ENCODE results near the gene SNRK. TPM values are rescaled to one million over a fixed set of nuclear protein-coding genes. Genes with fewer than 3 reads are reported as not detected.

The SNRK gene
- total and polyA plus RNA-seq, 4 donors, result 7.8 to 95.1 (median 38.7) TPM

- H3K27ac ChIP-seq (ENCODE audit: low read depth in 1 of 2, low read length in 2 of 2), result no peak overlapping the region
Measured at GRCh38 chr3:43290956-43291355, 4.6 kb downstream of the SNRK start.

DNA sequence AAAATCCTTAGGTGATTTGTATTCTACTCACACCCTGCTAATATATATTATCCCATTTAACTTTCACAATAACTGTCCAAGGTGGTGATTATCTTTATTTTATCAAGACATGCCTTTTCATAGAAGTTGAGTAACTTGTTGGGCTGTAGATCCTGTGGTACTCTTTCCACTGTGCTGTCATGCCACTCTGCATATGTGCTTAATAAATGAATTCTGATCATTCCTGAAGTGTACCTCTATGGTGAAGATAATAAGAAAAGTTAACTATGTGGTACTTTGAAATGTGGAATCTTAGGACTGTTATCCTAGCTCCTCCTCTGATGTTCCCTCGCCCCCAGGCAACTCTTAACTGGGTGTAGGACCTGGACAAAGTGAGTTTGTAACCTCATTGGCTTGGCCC lies 5.2 kb downstream of the SNRK start:
- no peak for DNase-seq
- Histone ChIP-seq H3K27me3 (ENCODE audit: control insufficient read depth in 1 of 2, insufficient read depth in 2 of 2, low read length in 1 of 2) (no peaks in the 10 kb centered on the region), H3K27ac (ENCODE audit: low read depth in 1 of 2, low read length in 2 of 2) (no peak overlapping the region), H3K36me3 (ENCODE audit: control insufficient read depth in 1 of 2, insufficient read depth in 2 of 2, low read length in 1 of 2) (peaks cover 0 to 2% of the 10 kb centered on the region in 2 donors), H3K4me1 (ENCODE audit: control insufficient read depth in 1 of 2, insufficient read depth in 2 of 2, low read length in 2 of 2) (peaks cover 3 to 9% of the 10 kb centered on the region in 2 donors), H3K9me3 (ENCODE audit: control insufficient read depth, low read length) (no peaks in the 10 kb centered on the region), H3K4me3 (ENCODE audit: low read length in 2 of 2) (no peak overlapping the region)
- WGBS, 2 donors, result 95 to 97% methylated on average over 1 of the region's 1 CpG
- no peak for ATAC-seq (ENCODE audit: low FRiP score)
- intact Hi-C loops (cut with DNase I), result no loop called here

More at GRCh38 chr3:43290956-43291355, 4.6 kb downstream of the SNRK start:
- 68 to 72% methylated on average over 4 of the region's 4 CpGs for WGBS, 2 donors
- H3K27me3 ChIP-seq (ENCODE audit: control insufficient read depth in 1 of 2, insufficient read depth in 2 of 2, low read length in 1 of 2), result no peaks in the 10 kb centered on the region
- ATAC-seq (ENCODE audit: low FRiP score), result no peak
- H3K4me1 ChIP-seq (ENCODE audit: control insufficient read depth in 1 of 2, insufficient read depth in 2 of 2, low read length in 2 of 2), result peaks cover 3 to 7% of the 10 kb centered on the region in 2 donors
- intact Hi-C loops (cut with DNase I), result no loop called here
- DNase-seq, result no peak
- no peaks in the 10 kb centered on the region for H3K9me3 ChIP-seq (ENCODE audit: control insufficient read depth, low read length)
- peaks cover 0 to 2% of the 10 kb centered on the region in 2 donors for H3K36me3 ChIP-seq (ENCODE audit: control insufficient read depth in 1 of 2, insufficient read depth in 2 of 2, low read length in 1 of 2)
- no peak overlapping the region for H3K4me3 ChIP-seq (ENCODE audit: low read length in 2 of 2)

GRCh38 chr3:43294975-43295374 lies 8.6 kb downstream of the SNRK start:
- Histone ChIP-seq H3K4me1 (ENCODE audit: control insufficient read depth in 1 of 2, insufficient read depth in 2 of 2, low read length in 2 of 2) (peaks cover 0 to 2% of the 10 kb centered on the region in 2 donors), H3K27ac (ENCODE audit: low read depth in 1 of 2, low read length in 2 of 2) (no peak overlapping the region), H3K9me3 (ENCODE audit: control insufficient read depth, low read length) (no peaks in the 10 kb centered on the region), H3K36me3 (ENCODE audit: control insufficient read depth in 1 of 2, insufficient read depth in 2 of 2, low read length in 1 of 2) (no peaks in the 10 kb centered on the region), H3K4me3 (ENCODE audit: low read length in 2 of 2) (no peak overlapping the region), H3K27me3 (ENCODE audit: control insufficient read depth in 1 of 2, insufficient read depth in 2 of 2, low read length in 1 of 2) (no peaks in the 10 kb centered on the region)
- DNase-seq (no peak), ATAC-seq (ENCODE audit: low FRiP score) (no peak)
- intact Hi-C loops (cut with DNase I), result no loop called here
- 65 to 75% methylated on average over 1 of the region's 1 CpG for WGBS, 2 donors

DNA sequence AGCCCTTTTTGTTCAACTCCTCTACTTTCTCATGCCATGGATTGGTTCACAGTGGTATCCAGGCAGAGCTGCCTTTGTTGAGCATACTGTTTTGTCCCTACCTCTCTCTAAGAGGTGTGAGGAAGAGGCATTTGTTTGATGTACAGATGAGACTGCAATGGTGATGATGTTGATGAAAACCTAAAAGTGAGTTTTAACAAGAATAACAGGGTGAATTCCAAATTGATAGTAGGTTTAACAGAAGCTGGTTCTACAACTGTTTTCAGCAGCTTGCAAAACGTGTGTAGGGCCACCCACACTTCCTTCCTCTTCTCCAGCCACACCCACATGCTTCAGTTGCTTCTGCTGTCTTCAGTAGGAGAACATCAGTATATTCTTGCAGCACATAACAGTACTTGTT lies 10.2 kb downstream of the SNRK start:
- Histone ChIP-seq H3K27ac (ENCODE audit: low read depth in 1 of 2, low read length in 2 of 2) (no peak overlapping the region), H3K36me3 (ENCODE audit: control insufficient read depth in 1 of 2, insufficient read depth in 2 of 2, low read length in 1 of 2) (no peaks in the 10 kb centered on the region), H3K4me3 (ENCODE audit: low read length in 2 of 2) (no peak overlapping the region), H3K9me3 (ENCODE audit: control insufficient read depth, low read length) (no peaks in the 10 kb centered on the region), H3K4me1 (ENCODE audit: control insufficient read depth in 1 of 2, insufficient read depth in 2 of 2, low read length in 2 of 2) (peaks cover 0 to 2% of the 10 kb centered on the region in 2 donors), H3K27me3 (ENCODE audit: control insufficient read depth in 1 of 2, insufficient read depth in 2 of 2, low read length in 1 of 2) (no peaks in the 10 kb centered on the region)
- intact Hi-C loops (cut with DNase I), result no loop called here
- DNase-seq (peak in 1 of 2 donors; percentile 52), ATAC-seq (ENCODE audit: low FRiP score) (no peak)
- WGBS, 2 donors, result 5 to 14% methylated on average over 1 of the region's 1 CpG

- Histone ChIP-seq H3K36me3 (ENCODE audit: control insufficient read depth in 1 of 2, insufficient read depth in 2 of 2, low read length in 1 of 2) (no peaks in the 10 kb centered on the region), H3K4me1 (ENCODE audit: control insufficient read depth in 1 of 2, insufficient read depth in 2 of 2, low read length in 2 of 2) (peaks cover 0 to 2% of the 10 kb centered on the region in 2 donors), H3K4me3 (ENCODE audit: low read length in 2 of 2) (no peak overlapping the region), H3K27me3 (ENCODE audit: control insufficient read depth in 1 of 2, insufficient read depth in 2 of 2, low read length in 1 of 2) (no peaks in the 10 kb centered on the region), H3K27ac (ENCODE audit: low read depth in 1 of 2, low read length in 2 of 2) (no peak overlapping the region), H3K9me3 (ENCODE audit: control insufficient read depth, low read length) (no peaks in the 10 kb centered on the region)
- WGBS, 2 donors, result 94 to 95% methylated on average over 2 of the region's 2 CpGs
- DNase-seq (no peak), ATAC-seq (ENCODE audit: low FRiP score) (no peak)
- intact Hi-C loops (cut with DNase I), result no loop called here
Measured at GRCh38 chr3:43298292-43298691, 12.0 kb downstream of the SNRK start.

- Histone ChIP-seq H3K27ac (ENCODE audit: low read depth in 1 of 2, low read length in 2 of 2) (no peak overlapping the region), H3K9me3 (ENCODE audit: control insufficient read depth, low read length) (no peaks in the 10 kb centered on the region), H3K27me3 (ENCODE audit: control insufficient read depth in 1 of 2, insufficient read depth in 2 of 2, low read length in 1 of 2) (no peaks in the 10 kb centered on the region), H3K4me1 (ENCODE audit: control insufficient read depth in 1 of 2, insufficient read depth in 2 of 2, low read length in 2 of 2) (peaks cover 0 to 2% of the 10 kb centered on the region in 2 donors), H3K4me3 (ENCODE audit: low read length in 2 of 2) (no peak overlapping the region), H3K36me3 (ENCODE audit: control insufficient read depth in 1 of 2, insufficient read depth in 2 of 2, low read length in 1 of 2) (no peaks in the 10 kb centered on the region)
- 72 to 73% methylated on average over 4 of the region's 4 CpGs for WGBS, 2 donors
- intact Hi-C loops (cut with DNase I), result no loop called here
- ATAC-seq (ENCODE audit: low FRiP score) (no peak), DNase-seq (no peak)
Measured at GRCh38 chr3:43298761-43299160, 12.4 kb downstream of the SNRK start.

GRCh38 chr3:43302116-43302880 lies 16.0 kb downstream of the SNRK start:
- ATAC-seq (ENCODE audit: low FRiP score) (no peak), DNase-seq (no peak)
- H3K4me3 ChIP-seq (ENCODE audit: low read length in 2 of 2), result no peak overlapping the region
- no peaks in the 10 kb centered on the region for H3K9me3 ChIP-seq (ENCODE audit: control insufficient read depth, low read length)
- intact Hi-C loops (cut with DNase I), result no loop called here
- H3K27ac ChIP-seq (ENCODE audit: low read depth in 1 of 2, low read length in 2 of 2), result no peak overlapping the region
- H3K36me3 ChIP-seq (ENCODE audit: control insufficient read depth in 1 of 2, insufficient read depth in 2 of 2, low read length in 1 of 2), result no peaks in the 10 kb centered on the region
- WGBS, 2 donors, result 67% methylated on average over 1 of the region's 1 CpG
- no peaks in the 10 kb centered on the region for H3K4me1 ChIP-seq (ENCODE audit: control insufficient read depth in 1 of 2, insufficient read depth in 2 of 2, low read length in 2 of 2)
- no peaks in the 10 kb centered on the region for H3K27me3 ChIP-seq (ENCODE audit: control insufficient read depth in 1 of 2, insufficient read depth in 2 of 2, low read length in 1 of 2)

- Histone ChIP-seq H3K4me3 (ENCODE audit: low read length in 2 of 2) (no peak overlapping the region), H3K9me3 (ENCODE audit: control insufficient read depth, low read length) (no peaks in the 10 kb centered on the region), H3K27me3 (ENCODE audit: control insufficient read depth in 1 of 2, insufficient read depth in 2 of 2, low read length in 1 of 2) (no peaks in the 10 kb centered on the region), H3K4me1 (ENCODE audit: control insufficient read depth in 1 of 2, insufficient read depth in 2 of 2, low read length in 2 of 2) (no peaks in the 10 kb centered on the region), H3K27ac (ENCODE audit: low read depth in 1 of 2, low read length in 2 of 2) (no peak overlapping the region), H3K36me3 (ENCODE audit: control insufficient read depth in 1 of 2, insufficient read depth in 2 of 2, low read length in 1 of 2) (peaks cover 0 to 3% of the 10 kb centered on the region in 2 donors)
- intact Hi-C loops (cut with DNase I), result no loop called here
- WGBS, 2 donors, result 91 to 95% methylated on average over 3 of the region's 3 CpGs
- no peak for ATAC-seq (ENCODE audit: low FRiP score)
- DNase-seq, result no peak
Measured at GRCh38 chr3:43304126-43304525, 17.8 kb downstream of the SNRK start.

- intact Hi-C loops (cut with DNase I), result no loop called here
- 98 to 99% methylated on average over 3 of the region's 3 CpGs for WGBS, 2 donors
- Histone ChIP-seq H3K4me1 (ENCODE audit: control insufficient read depth in 1 of 2, insufficient read depth in 2 of 2, low read length in 2 of 2) (no peaks in the 10 kb centered on the region), H3K36me3 (ENCODE audit: control insufficient read depth in 1 of 2, insufficient read depth in 2 of 2, low read length in 1 of 2) (peaks cover 0 to 3% of the 10 kb centered on the region in 2 donors), H3K27me3 (ENCODE audit: control insufficient read depth in 1 of 2, insufficient read depth in 2 of 2, low read length in 1 of 2) (no peaks in the 10 kb centered on the region), H3K4me3 (ENCODE audit: low read length in 2 of 2) (no peak overlapping the region), H3K9me3 (ENCODE audit: control insufficient read depth, low read length) (no peaks in the 10 kb centered on the region), H3K27ac (ENCODE audit: low read depth in 1 of 2, low read length in 2 of 2) (no peak overlapping the region)
- no peak for ATAC-seq (ENCODE audit: low FRiP score)
- no peak for DNase-seq
Measured at GRCh38 chr3:43307226-43307625, 20.9 kb downstream of the SNRK start.
